RWPE1 (cell line): ENCODE results near the gene SLC27A1.

Source experiments
- CTCF ChIA-PET: fragments of 350-600 bp; sonication (Branson Sonifier 250); formaldehyde crosslinking; extraction: SDS; loops from one replicate; lab custom pipeline; 2021; lab: Yijun Ruan, JAX
- POLR2A ChIA-PET: fragments of 400-600 bp; formaldehyde crosslinking; extraction: SDS; loops from one replicate; lab custom pipeline; 2020; ENCODE audit warnings: antibody characterized with exemption; ENCODE audit not compliant: low non-redundant PET; lab: Yijun Ruan, JAX
- DNase-seq: peaks from one replicate; pipeline ENCODE4 v3.0.0; 2012; ENCODE audit warnings: low spot score
- H3K27ac ChIP-seq: fragments of 450-650 bp; 2 replicates; pipeline ENCODE4 v1.5.1; 2017
- CTCF ChIP-seq: fragments of 450-650 bp; conservative IDR thresholded peaks from 2 replicates; pipeline ENCODE4 v1.5.1; 2017; ENCODE audit warnings: low read depth, mild to moderate bottlenecking

The SLC27A1 gene

GRCh38 chr19:17527326-17527725, 57.0 kb downstream of the SLC27A1 start:
- CTCF ChIA-PET, result no interaction called here
- POLR2A ChIA-PET, result no interaction called here
- no peak overlapping the region for H3K27ac ChIP-seq
- no peak for DNase-seq
- TF ChIP-seq CTCF, result no peak

GRCh38 chr19:17528610-17529009, 58.3 kb downstream of the SLC27A1 start:
- ChIA-PET CTCF (no interaction called here), POLR2A (no interaction called here)
- DNase-seq, result no peak
- no peak overlapping the region for H3K27ac ChIP-seq
- TF ChIP-seq CTCF, result no peak

GRCh38 chr19:17529239-17530158, 59.2 kb downstream of the SLC27A1 start:
- POLR2A ChIA-PET, result no interaction called here
- no peak for TF ChIP-seq CTCF
- no peak overlapping the region for H3K27ac ChIP-seq
- no peak for DNase-seq
- CTCF ChIA-PET, result interaction anchor here (0.7 kb wide), 1 partner anchor 1842 kb away, joined by 4 read pairs; no protein-coding TSS in a partner anchor

GRCh38 chr19:17530586-17530985, 60.3 kb downstream of the SLC27A1 start:
- ChIA-PET POLR2A (no interaction called here), CTCF (interaction anchor here (0.6 kb wide), 1 partner anchor 209 kb away, joined by 3 read pairs; no protein-coding TSS in a partner anchor)
- H3K27ac ChIP-seq, result no peak overlapping the region
- no peak for DNase-seq
- TF ChIP-seq CTCF, result no peak

- ChIA-PET CTCF (interaction anchor here (0.6 kb wide), 1 partner anchor 9 kb away, joined by 5 read pairs; no protein-coding TSS in a partner anchor), POLR2A (no interaction called here)
- no peak for DNase-seq
- no peak overlapping the region for H3K27ac ChIP-seq
- TF ChIP-seq CTCF, result no peak
These were observed 61.8 kb downstream of the SLC27A1 start for GRCh38 chr19:17532116-17532515.

- ChIA-PET POLR2A (interaction anchor here (0.6 kb wide), 1 partner anchor 73 kb away, joined by 3 read pairs; no protein-coding TSS in a partner anchor), CTCF (interaction anchor here (0.6 kb wide), 1 partner anchor 9 kb away, joined by 5 read pairs; no protein-coding TSS in a partner anchor)
- no peak for TF ChIP-seq CTCF
- H3K27ac ChIP-seq, result no peak overlapping the region
- no peak for DNase-seq
These were observed 62.2 kb downstream of the SLC27A1 start for GRCh38 chr19:17532557-17532956.
